NT2/D1 (cell line): ENCODE measurements around the gene NAP1L1.

Experiments used
- DNase-seq: peaks from one replicate; pipeline ENCODE4 v3.0.0-alpha.2; 2011; ENCODE audit warnings: low read depth, low spot score
- H3K27me3 ChIP-seq: 2 replicates; pipeline ENCODE4 v1.6.0; 2011; ENCODE audit warnings: mild to moderate bottlenecking; ENCODE audit not compliant: insufficient read length, insufficient read depth
- H3K36me3 ChIP-seq: 2 replicates; pipeline ENCODE4 v1.6.1; 2011; ENCODE audit warnings: mild to moderate bottlenecking, low read length, mixed read lengths; ENCODE audit not compliant: insufficient read depth, insufficient read length
- H3K4me1 ChIP-seq: 2 replicates; pipeline ENCODE4 v1.5.1; 2011; ENCODE audit not compliant: insufficient read depth, insufficient read length
- H3K4me3 ChIP-seq: 2 replicates; pipeline ENCODE4 v1.5.1; 2011; ENCODE audit warnings: low read depth; ENCODE audit not compliant: insufficient read length
- H3K9ac ChIP-seq: 2 replicates; pipeline ENCODE4 v1.6.0; 2011; ENCODE audit warnings: low read depth; ENCODE audit not compliant: insufficient read length
- H3K9me3 ChIP-seq: 2 replicates; pipeline ENCODE4 v1.5.1; 2011; ENCODE audit warnings: mild to moderate bottlenecking, low read length; ENCODE audit not compliant: insufficient read depth
- SUZ12 ChIP-seq: IDR thresholded peaks from 2 replicates; pipeline ENCODE4 v1.6.1; 2011; ENCODE audit not compliant: insufficient read length, insufficient read depth; ENCODE audit errors: extremely low read depth
- YY1 ChIP-seq: IDR thresholded peaks from 2 replicates; pipeline ENCODE4 v1.6.1; 2011; ENCODE audit not compliant: insufficient read length, insufficient read depth
- ZNF274 ChIP-seq: IDR thresholded peaks from 2 replicates; pipeline ENCODE4 v1.6.1; 2011; ENCODE audit warnings: mild to moderate bottlenecking, low read depth, low read length

NAP1L1 gene

DNA sequence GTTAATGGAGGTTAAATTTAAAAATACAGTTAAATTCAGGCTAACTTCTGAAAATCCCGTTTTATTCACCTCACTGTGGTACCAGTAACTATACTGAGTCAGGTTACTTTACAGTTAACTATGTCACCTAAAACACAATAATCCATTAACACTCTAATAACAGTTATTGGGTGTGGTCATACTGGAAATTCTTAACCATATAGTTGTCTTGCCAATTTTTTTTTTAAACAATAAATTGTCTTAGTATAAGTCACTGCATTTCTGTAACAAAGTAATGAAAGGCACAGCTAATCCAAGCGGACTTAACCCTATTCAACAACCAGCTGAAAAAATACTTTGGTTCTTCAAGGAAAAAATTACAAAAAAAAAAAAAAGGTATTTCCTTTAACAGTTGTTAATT lies 36.7 kb downstream of the NAP1L1 start:
- H3K4me3 ChIP-seq = no peak overlapping the region
- H3K9ac ChIP-seq = no peak overlapping the region
- H3K4me1 ChIP-seq = no peaks in the 10 kb centered on the region
- H3K36me3 ChIP-seq = peaks cover 79% of the 10 kb centered on the region
- no peak for TF ChIP-seq ZNF274
- TF ChIP-seq YY1 = no peak
- no peak for TF ChIP-seq SUZ12
- DNase-seq = no peak
- no peaks in the 10 kb centered on the region for H3K9me3 ChIP-seq
- H3K27me3 ChIP-seq = no peaks in the 10 kb centered on the region

DNA sequence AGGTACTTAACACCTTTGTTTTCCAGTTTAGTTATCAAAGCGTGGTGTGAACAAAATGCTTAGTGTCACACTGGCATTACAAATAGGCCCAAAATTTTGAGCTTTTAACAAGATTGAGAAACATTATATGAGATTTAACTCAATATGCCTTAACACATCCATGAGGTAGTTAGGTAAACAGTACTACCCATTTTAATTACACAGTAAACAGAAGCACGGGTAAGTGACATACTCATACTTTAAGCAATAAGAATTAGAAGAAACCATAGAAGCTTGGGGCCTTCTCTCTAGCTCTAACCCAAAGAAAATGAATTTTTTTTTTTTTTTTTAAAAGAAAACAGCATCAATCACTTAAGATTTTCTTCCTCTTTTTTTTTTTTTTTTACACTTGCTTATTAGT lies 37.4 kb downstream of the NAP1L1 start:
- no peak for TF ChIP-seq YY1
- no peak for TF ChIP-seq ZNF274
- TF ChIP-seq SUZ12 = no peak
- Histone ChIP-seq H3K9ac (no peak overlapping the region), H3K36me3 (peaks cover 72% of the 10 kb centered on the region), H3K4me3 (no peak overlapping the region), H3K27me3 (no peaks in the 10 kb centered on the region), H3K4me1 (no peaks in the 10 kb centered on the region), H3K9me3 (no peaks in the 10 kb centered on the region)
- no peak for DNase-seq

DNA sequence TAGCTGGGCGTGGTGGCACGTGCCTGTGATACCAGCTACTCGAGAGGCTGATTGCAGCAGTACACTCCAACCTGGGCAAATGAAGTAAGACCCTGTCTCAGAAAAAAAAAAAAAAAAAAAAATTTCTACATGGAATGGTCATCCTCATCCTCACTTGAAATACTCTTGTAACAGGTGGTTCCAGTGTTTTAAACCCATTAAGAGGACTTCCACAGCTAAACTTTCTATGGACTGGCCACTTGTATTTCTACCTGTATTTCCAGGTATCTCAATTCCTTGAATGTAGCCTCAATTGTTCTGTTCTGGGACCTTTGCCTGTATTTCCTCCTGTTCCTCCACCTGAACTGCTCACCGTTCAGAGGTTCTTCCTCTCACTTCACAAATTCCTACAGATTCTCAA lies 41.1 kb downstream of the NAP1L1 start:
- H3K27me3 ChIP-seq = no peaks in the 10 kb centered on the region
- H3K9me3 ChIP-seq = no peaks in the 10 kb centered on the region
- TF ChIP-seq ZNF274 (no peak), YY1 (no peak), SUZ12 (no peak)
- no peaks in the 10 kb centered on the region for H3K4me1 ChIP-seq
- DNase-seq = no peak
- H3K4me3 ChIP-seq = no peak overlapping the region
- no peak overlapping the region for H3K9ac ChIP-seq
- peaks cover 44% of the 10 kb centered on the region for H3K36me3 ChIP-seq

DNA sequence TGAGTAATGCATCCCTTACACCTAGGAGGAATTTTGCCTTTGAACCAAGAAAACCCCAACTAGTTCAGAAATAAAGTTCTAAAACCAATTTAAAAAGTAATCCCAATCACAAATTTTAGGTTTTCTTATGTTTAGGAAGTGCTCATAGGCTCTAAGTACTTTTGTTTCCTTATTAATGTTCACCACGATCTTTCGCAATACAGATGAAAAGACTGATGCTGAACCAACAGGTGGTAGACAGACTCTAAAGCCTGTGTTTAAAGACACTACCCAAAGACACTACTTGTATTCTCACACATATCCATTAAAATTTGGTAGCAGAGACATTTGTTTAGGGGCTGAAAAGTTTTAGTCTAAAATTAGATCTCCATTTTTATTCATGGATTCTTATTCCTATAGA lies 42.3 kb downstream of the NAP1L1 start:
- peaks cover 35% of the 10 kb centered on the region for H3K36me3 ChIP-seq
- no peak for DNase-seq
- H3K9me3 ChIP-seq = no peaks in the 10 kb centered on the region
- H3K9ac ChIP-seq = no peak overlapping the region
- TF ChIP-seq ZNF274 = no peak
- no peak for TF ChIP-seq SUZ12
- no peak for TF ChIP-seq YY1
- H3K4me1 ChIP-seq = no peaks in the 10 kb centered on the region
- no peak overlapping the region for H3K4me3 ChIP-seq
- H3K27me3 ChIP-seq = no peaks in the 10 kb centered on the region

DNA sequence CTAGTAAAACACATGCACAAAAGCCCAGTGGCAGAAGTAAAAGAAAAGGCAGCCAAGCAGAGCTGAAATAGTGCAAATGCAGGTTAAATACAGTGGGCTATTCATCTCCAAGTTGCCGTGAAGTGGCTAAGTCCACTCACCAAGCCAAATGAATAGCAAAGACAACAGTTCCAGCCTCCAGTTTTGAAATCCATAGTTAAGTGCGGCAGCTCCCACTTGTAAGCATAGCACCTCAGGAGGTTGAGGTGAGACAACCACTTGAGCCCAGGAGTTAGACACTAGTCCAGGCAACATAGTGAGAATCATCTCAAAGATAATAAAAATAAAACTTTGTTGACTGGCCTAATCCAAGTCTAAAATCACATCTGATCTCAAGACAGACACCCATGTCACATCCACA lies 43.1 kb downstream of the NAP1L1 start:
- peaks cover 29% of the 10 kb centered on the region for H3K36me3 ChIP-seq
- TF ChIP-seq YY1 (no peak), SUZ12 (no peak), ZNF274 (no peak)
- no peak overlapping the region for H3K9ac ChIP-seq
- no peak for DNase-seq
- no peak overlapping the region for H3K4me3 ChIP-seq
- no peaks in the 10 kb centered on the region for H3K9me3 ChIP-seq
- H3K4me1 ChIP-seq = no peaks in the 10 kb centered on the region
- H3K27me3 ChIP-seq = no peaks in the 10 kb centered on the region

DNA sequence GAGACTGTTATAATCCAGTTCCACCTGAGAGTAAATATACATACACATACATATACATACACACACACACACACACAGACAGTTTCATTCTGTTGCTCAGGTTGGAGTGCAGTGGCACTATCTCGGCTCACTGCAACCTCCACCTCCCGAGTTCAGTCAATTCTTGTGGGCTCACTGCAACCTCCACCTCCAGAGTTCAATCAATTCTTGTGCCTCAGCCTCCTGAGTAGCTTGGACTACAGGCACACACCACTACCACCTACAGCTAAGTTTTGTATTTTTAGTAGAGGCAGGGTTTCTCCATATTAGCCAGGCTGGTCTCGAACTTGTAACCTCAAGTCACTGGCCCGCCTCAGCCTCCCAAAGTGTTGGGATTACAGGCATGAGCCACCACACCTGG lies 44.0 kb downstream of the NAP1L1 start:
- Histone ChIP-seq H3K27me3 (no peaks in the 10 kb centered on the region), H3K9ac (no peak overlapping the region), H3K9me3 (no peaks in the 10 kb centered on the region), H3K4me3 (no peak overlapping the region), H3K36me3 (peaks cover 25% of the 10 kb centered on the region), H3K4me1 (no peaks in the 10 kb centered on the region)
- TF ChIP-seq YY1 (no peak), SUZ12 (no peak), ZNF274 (no peak)
- no peak for DNase-seq

DNA sequence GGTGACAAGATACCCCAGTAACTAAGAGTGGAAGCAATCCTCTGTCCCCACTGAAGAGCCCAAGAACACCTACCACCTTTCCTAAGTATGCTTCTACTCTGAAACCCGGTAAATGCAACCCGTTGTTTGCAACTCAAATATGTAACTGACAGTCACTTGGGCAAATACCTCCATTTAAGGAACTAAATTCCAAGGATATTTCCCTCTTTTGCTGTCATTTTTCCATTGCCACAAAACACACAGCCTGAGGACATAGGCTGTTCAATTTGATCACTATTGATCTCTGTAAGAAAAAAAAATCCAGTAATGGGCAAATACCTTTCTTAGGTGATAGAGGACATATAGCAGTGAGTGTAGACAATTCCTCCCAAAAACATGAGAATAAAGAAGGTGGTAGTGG lies 46.3 kb downstream of the NAP1L1 start:
- Histone ChIP-seq H3K27me3 (no peaks in the 10 kb centered on the region), H3K36me3 (peaks cover 3% of the 10 kb centered on the region), H3K9me3 (no peaks in the 10 kb centered on the region), H3K9ac (no peak overlapping the region), H3K4me3 (no peak overlapping the region), H3K4me1 (no peaks in the 10 kb centered on the region)
- TF ChIP-seq YY1 (no peak), ZNF274 (no peak), SUZ12 (no peak)
- no peak for DNase-seq
